Measurements from ENCODE around the gene ARSA. TPM values are rescaled to one million over a fixed set of nuclear protein-coding genes. Genes with fewer than 3 reads are reported as not detected.

ARSA gene
- total and polyA plus RNA-seq, 11 donors, result 16.7 to 40.5 (median 26.1) TPM

DNA sequence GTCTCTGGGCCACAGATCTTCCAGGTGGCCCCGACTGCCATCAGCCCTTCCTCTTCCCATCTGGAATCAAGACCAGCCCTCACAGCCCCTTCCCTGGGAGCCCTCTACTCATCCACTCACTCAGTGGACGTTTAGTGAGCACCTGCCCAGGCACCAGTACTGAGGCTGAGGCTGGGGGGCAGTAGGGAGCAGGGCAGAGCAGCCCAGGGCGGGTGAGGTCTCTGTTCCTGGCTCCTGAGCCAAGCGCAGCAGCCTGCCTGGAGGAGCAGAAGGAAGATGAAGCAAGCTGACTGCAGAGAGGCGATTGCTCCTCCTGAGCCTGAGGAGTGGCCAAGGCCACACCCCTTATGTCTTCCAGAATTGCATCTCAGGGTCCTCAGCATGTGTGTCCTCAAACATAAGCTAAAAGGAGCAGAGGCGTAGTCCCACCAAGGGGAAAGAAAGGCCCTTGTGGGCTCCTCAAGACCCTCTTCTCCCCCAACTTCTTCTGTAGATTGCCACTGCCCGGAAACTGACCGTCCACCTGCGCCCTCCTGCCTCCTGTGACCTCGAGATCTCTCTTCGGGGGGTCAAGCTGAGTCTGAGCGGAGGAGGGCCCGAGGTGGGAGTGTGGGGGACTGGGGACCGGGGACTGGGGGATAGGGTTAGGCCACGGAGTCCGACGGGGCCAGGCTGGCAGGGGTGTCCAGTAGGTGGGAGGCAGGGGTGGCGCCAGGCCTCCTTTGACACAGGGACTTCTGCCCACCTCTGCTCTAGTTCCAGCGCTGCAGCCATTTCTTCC is 21.6 kb downstream of the ARSA start:
- H3K4me1 ChIP-seq, result peaks cover 0 to 10% (median 0%) of the 10 kb centered on the region in 12 donors
- ATAC-seq (no peak), DNase-seq (no peak)
- no peak overlapping the region for H3K4me3 ChIP-seq
- H3K9me3 ChIP-seq, result no peaks in the 10 kb centered on the region
- TF ChIP-seq, protein P1, sequence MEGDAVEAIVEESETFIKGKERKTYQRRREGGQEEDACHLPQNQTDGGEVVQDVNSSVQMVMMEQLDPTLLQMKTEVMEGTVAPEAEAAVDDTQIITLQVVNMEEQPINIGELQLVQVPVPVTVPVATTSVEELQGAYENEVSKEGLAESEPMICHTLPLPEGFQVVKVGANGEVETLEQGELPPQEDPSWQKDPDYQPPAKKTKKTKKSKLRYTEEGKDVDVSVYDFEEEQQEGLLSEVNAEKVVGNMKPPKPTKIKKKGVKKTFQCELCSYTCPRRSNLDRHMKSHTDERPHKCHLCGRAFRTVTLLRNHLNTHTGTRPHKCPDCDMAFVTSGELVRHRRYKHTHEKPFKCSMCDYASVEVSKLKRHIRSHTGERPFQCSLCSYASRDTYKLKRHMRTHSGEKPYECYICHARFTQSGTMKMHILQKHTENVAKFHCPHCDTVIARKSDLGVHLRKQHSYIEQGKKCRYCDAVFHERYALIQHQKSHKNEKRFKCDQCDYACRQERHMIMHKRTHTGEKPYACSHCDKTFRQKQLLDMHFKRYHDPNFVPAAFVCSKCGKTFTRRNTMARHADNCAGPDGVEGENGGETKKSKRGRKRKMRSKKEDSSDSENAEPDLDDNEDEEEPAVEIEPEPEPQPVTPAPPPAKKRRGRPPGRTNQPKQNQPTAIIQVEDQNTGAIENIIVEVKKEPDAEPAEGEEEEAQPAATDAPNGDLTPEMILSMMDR (IDR thresholded peaks at IDR 0.05), result peak in 1 of 12 donors; percentile 32
- no peak for TF ChIP-seq POLR2A (IDR thresholded peaks at IDR 0.05)
- H3K36me3 ChIP-seq, result no peaks in the 10 kb centered on the region
- intact Hi-C loops (cut with DNase I), result no loop called here
- peaks cover 15 to 52% (median 43%) of the 10 kb centered on the region in 9 donors for H3K27me3 ChIP-seq
- 67 to 77% (median 74%) methylated on average over 14 to 19 of the region's 19 CpGs for WGBS, 4 donors
- H3K27ac ChIP-seq, result no peak overlapping the region

DNA sequence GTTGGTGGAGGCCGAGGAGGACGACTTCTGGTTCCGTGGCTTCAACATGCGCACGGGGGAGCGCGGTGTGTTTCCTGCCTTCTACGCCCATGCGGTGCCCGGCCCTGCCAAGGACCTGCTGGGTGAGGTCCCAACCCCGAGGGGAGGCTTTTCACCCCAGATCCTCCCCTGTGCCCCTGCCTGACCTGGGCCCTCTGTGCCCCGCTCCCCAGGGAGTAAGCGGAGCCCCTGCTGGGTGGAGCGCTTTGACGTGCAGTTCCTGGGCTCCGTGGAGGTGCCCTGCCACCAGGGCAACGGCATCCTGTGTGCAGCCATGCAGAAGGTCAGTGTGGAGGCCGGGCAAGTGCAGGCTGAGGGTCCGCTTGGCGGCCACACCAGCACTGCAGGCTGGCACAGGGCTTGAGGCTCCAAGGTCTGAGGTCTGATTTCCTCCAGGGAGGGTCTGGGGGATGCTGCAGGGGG is 22.3 kb downstream of the ARSA start:
- WGBS, 4 donors, result 84 to 91% (median 87%) methylated on average over 13 to 20 of the region's 20 CpGs
- peaks cover 15 to 57% (median 48%) of the 10 kb centered on the region in 9 donors for H3K27me3 ChIP-seq
- no peak overlapping the region for H3K4me3 ChIP-seq
- intact Hi-C loops (cut with DNase I), result no loop called here
- DNase-seq (no peak), ATAC-seq (no peak)
- H3K36me3 ChIP-seq, result no peaks in the 10 kb centered on the region
- no peak for TF ChIP-seq POLR2A (IDR thresholded peaks at IDR 0.05)
- TF ChIP-seq, protein P1 (IDR thresholded peaks at IDR 0.05), result no peak
- H3K4me1 ChIP-seq, result peaks cover 0 to 17% (median 0%) of the 10 kb centered on the region in 12 donors
- H3K27ac ChIP-seq, result no peak overlapping the region
- H3K9me3 ChIP-seq, result no peaks in the 10 kb centered on the region

GRCh38 chr22:50605002-50605612 is 22.8 kb downstream of the ARSA start:
- DNase-seq (no peak), ATAC-seq (no peak)
- Histone ChIP-seq H3K27ac (no peak overlapping the region), H3K9me3 (no peaks in the 10 kb centered on the region), H3K4me1 (peaks cover 0 to 22% (median 0%) of the 10 kb centered on the region in 12 donors), H3K36me3 (no peaks in the 10 kb centered on the region), H3K4me3 (no peak overlapping the region), H3K27me3 (peaks cover 17 to 59% (median 51%) of the 10 kb centered on the region in 9 donors)
- 81 to 87% (median 83%) methylated on average over 23 of the region's 23 CpGs for WGBS, 4 donors
- TF ChIP-seq POLR2A (IDR thresholded peaks at IDR 0.05), result no peak
- intact Hi-C loops (cut with DNase I), result no loop called here

DNA sequence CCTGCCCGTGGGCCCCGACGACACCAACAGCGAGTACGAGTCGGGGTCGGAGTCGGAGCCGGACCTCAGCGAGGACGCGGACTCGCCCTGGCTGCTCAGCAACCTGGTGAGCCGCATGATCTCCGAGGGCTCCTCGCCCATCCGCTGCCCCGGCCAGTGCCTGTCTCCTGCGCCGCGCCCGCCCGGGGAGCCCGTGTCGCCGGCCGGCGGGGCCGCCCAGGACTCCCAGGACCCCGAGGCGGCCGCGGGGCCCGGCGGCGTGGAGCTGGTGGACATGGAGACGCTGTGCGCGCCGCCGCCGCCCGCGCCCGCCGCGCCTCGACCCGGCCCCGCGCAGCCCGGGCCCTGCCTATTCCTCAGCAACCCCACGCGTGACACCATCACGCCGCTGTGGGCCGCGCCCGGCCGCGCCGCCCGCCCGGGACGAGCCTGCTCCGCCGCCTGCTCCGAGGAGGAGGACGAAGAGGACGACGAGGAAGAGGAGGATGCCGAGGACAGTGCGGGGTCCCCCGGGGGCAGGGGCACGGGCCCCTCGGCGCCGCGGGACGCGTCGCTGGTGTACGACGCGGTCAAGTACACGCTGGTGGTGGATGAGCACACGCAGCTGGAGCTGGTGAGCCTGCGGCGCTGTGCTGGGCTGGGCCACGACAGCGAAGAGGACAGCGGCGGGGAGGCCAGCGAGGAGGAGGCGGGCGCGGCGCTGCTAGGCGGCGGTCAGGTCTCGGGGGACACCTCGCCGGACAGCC is 23.5 kb downstream of the ARSA start:
- Histone ChIP-seq H3K27ac (no peak overlapping the region), H3K4me3 (no peak overlapping the region), H3K27me3 (peaks cover 17 to 66% (median 56%) of the 10 kb centered on the region in 9 donors), H3K4me1 (peaks cover 0 to 26% (median 0%) of the 10 kb centered on the region in 12 donors), H3K36me3 (no peaks in the 10 kb centered on the region), H3K9me3 (no peaks in the 10 kb centered on the region)
- 42 to 60% (median 47%) methylated on average over 43 to 103 of the region's 103 CpGs for WGBS, 4 donors
- TF ChIP-seq POLR2A (IDR thresholded peaks at IDR 0.05), result no peak
- TF ChIP-seq, protein P1 (IDR thresholded peaks at IDR 0.05), result no peak
- ATAC-seq (no peak), DNase-seq (no peak)
- intact Hi-C loops (cut with DNase I), result no loop called here

All from heart left ventricle (tissue), 16 donors.